Cardiac muscle cell (in vitro differentiated cells and primary cell): ENCODE measurements around the gene KRTAP1-4. TPM values are rescaled to one million over a fixed set of nuclear protein-coding genes. Genes with fewer than 3 reads are reported as not detected.
A peak's percentile ranks its signal among the peaks of the same experiment; 100 is the strongest.
"Not testable (repeated sequence)": the region's sequence is repeated elsewhere in the genome, so short reads cannot be mapped to it uniquely, and the experiment has no call there.

Source experiments
- DNase-seq, 2 donors: peaks; one replicate each; pipeline versions ENCODE4 v3.0.0 to v3.0.0-alpha.2; 2010 to 2017; ENCODE audit warnings: low read depth in 1 of 2, low spot score in 1 of 2
- H3K27ac ChIP-seq: fragments of 200-600 bp; sonication (generic); 2 replicates; pipeline ENCODE4 v1.5.1; 2016
- H3K27me3 ChIP-seq: fragments of 200-600 bp; sonication (generic); 2 replicates; pipeline ENCODE4 v1.6.0; 2016; ENCODE audit warnings: control low read depth
- H3K36me3 ChIP-seq: fragments of 200-600 bp; sonication (generic); 2 replicates; pipeline ENCODE4 v1.5.1; 2016; ENCODE audit warnings: control low read depth
- H3K4me1 ChIP-seq: fragments of 200-600 bp; sonication (generic); 2 replicates; pipeline ENCODE4 v1.8.1; 2017; ENCODE audit warnings: low read depth, mild to moderate bottlenecking, mixed run types
- H3K4me3 ChIP-seq: fragments of 200-600 bp; sonication (generic); 2 replicates; pipeline ENCODE4 v1.5.1; 2016; ENCODE audit warnings: mild to moderate bottlenecking
- H3K9me3 ChIP-seq: fragments of 200-600 bp; sonication (generic); 2 replicates; pipeline ENCODE4 v1.5.1; 2017; ENCODE audit warnings: low read depth, mild to moderate bottlenecking, control low read depth
- CTCF ChIP-seq: IDR thresholded peaks from 2 replicates; pipeline ENCODE4 v1.5.1; 2012; ENCODE audit warnings: low read depth, mild to moderate bottlenecking, low read length
- polyA plus RNA-seq: library from polyadenylated mRNA; unstranded; fragments of >200 nt; fragmentation: Nextera tagmentation; extraction: Ambion mirVana; gene quantifications from 2 replicates; pipeline ENCODE4 v1.2.1, GENCODE V29; 2016
- total RNA-seq: library from RNA; depleted of rRNA; stranded (reverse); fragments of >200 nt; gene quantifications from 2 replicates; pipeline ENCODE4 v1.2.3, GENCODE V29; 2016

Gene KRTAP1-4
- total and polyA plus RNA-seq, 2 experiments from 2014 or later, result not detected

- H3K9me3 ChIP-seq, result no peaks in the 10 kb centered on the region
Measured at GRCh38 chr17:41060052-41060604, 30.1 kb upstream of the KRTAP1-4 start, which contains the start of gene KRTAP2-3. Gene KRTAP2-3 (minus strand): TSS chr17:41060114. CDS start chr17:41060050, 64 bp downstream.

GRCh38 chr17:41059276-41060051 lies 29.5 kb upstream of the KRTAP1-4 start:
- not testable (repeated sequence) for H3K27ac ChIP-seq, H3K27me3 ChIP-seq, H3K36me3 ChIP-seq, H3K4me1 ChIP-seq, H3K9me3 ChIP-seq, H3K4me3 ChIP-seq
- peak in 1 of 2 donors; percentile 22 for DNase-seq

More at GRCh38 chr17:41060052-41060604, 30.1 kb upstream of the KRTAP1-4 start, which contains the start of gene KRTAP2-3:
- Histone ChIP-seq H3K4me1 (no peaks in the 10 kb centered on the region), H3K4me3 (no peak within 1 kb of the TSS), H3K36me3 (no peaks in the 10 kb centered on the region), H3K27me3 (no peaks in the 10 kb centered on the region), H3K27ac (no peak within 1 kb of the TSS)
- peak in 1 of 2 donors; percentile 52 for DNase-seq
- no peak for TF ChIP-seq CTCF

GRCh38 chr17:41058741-41059140 lies 28.7 kb upstream of the KRTAP1-4 start:
- no peak overlapping the region for H3K27ac ChIP-seq
- no peak for DNase-seq
- no peak for TF ChIP-seq CTCF

GRCh38 chr17:41057547-41057946 lies 27.6 kb upstream of the KRTAP1-4 start:
- Histone ChIP-seq H3K4me3 (no peak overlapping the region), H3K36me3 (no peaks in the 10 kb centered on the region), H3K27ac (no peak overlapping the region), H3K9me3 (no peaks in the 10 kb centered on the region), H3K4me1 (no peaks in the 10 kb centered on the region), H3K27me3 (no peaks in the 10 kb centered on the region)
- no peak for DNase-seq
- no peak for TF ChIP-seq CTCF

More at GRCh38 chr17:41058741-41059140, 28.7 kb upstream of the KRTAP1-4 start:
- Histone ChIP-seq H3K4me1 (no peaks in the 10 kb centered on the region), H3K27me3 (no peaks in the 10 kb centered on the region), H3K36me3 (no peaks in the 10 kb centered on the region), H3K9me3 (no peaks in the 10 kb centered on the region), H3K4me3 (no peak overlapping the region)

- H3K27ac ChIP-seq, DNase-seq, H3K4me1 ChIP-seq: not testable (repeated sequence)
Measured at GRCh38 chr17:41055130-41055529, 25.1 kb upstream of the KRTAP1-4 start, which contains the start of gene KRTAP2-2. Gene KRTAP2-2 (minus strand): TSS chr17:41055230. CDS start chr17:41055211, 19 bp downstream.

GRCh38 chr17:41054556-41054955 lies 24.6 kb upstream of the KRTAP1-4 start:
- H3K9me3 ChIP-seq, H3K27ac ChIP-seq, H3K36me3 ChIP-seq, DNase-seq, H3K27me3 ChIP-seq, H3K4me3 ChIP-seq, H3K4me1 ChIP-seq: not testable (repeated sequence)

More at GRCh38 chr17:41055130-41055529, 25.1 kb upstream of the KRTAP1-4 start, which contains the start of gene KRTAP2-2:
- H3K4me3 ChIP-seq, H3K27me3 ChIP-seq, H3K9me3 ChIP-seq, H3K36me3 ChIP-seq: not testable (repeated sequence)

GRCh38 chr17:41054025-41054424 lies 24.0 kb upstream of the KRTAP1-4 start:
- H3K4me1 ChIP-seq, result no peaks in the 10 kb centered on the region
- no peaks in the 10 kb centered on the region for H3K27me3 ChIP-seq
- no peak for TF ChIP-seq CTCF
- no peaks in the 10 kb centered on the region for H3K36me3 ChIP-seq
- no peaks in the 10 kb centered on the region for H3K9me3 ChIP-seq
- DNase-seq, result no peak
- H3K27ac ChIP-seq, result no peak overlapping the region
- H3K4me3 ChIP-seq, result no peak overlapping the region
